Activated CD4-positive, alpha-beta T cell treated with anti-CD3 and anti-CD28 coated beads, Interleukin-2, amount 10 ng/mL, durations not matched to agents 7 days and 5 days (primary cell): Measurements from ENCODE around the gene CACNG4. TPM values are rescaled to one million over a fixed set of nuclear protein-coding genes. Genes with fewer than 3 reads are reported as not detected.

Experiments used
- CTCF ChIA-PET: fragments of 350-600 bp; sonication (Branson Sonifier 250); formaldehyde crosslinking; loops from one replicate; lab custom pipeline; 2021; ENCODE audit warnings: antibody characterized with exemption; lab: Charles Lee
- POLR2A ChIA-PET: fragments of 350-600 bp; sonication (Branson Sonifier 250); formaldehyde crosslinking; loops from one replicate; lab custom pipeline; 2021; ENCODE audit warnings: antibody characterized with exemption; lab: Charles Lee
- DNase-seq: peaks from one replicate; pipeline ENCODE4 v3.0.0-alpha.2; 2020
- H3K27ac Mint-ChIP-seq: one replicate; pipeline ENCODE4 v1.8.0; 2021; ENCODE audit warnings: mild to moderate bottlenecking, moderate library complexity, mixed read lengths
- H3K27me3 Mint-ChIP-seq: one replicate; pipeline ENCODE4 v1.8.0; 2021; ENCODE audit warnings: mixed read lengths
- H3K36me3 Mint-ChIP-seq: one replicate; pipeline ENCODE4 v1.8.0; 2021; ENCODE audit warnings: low read depth, mixed read lengths
- H3K4me1 Mint-ChIP-seq: one replicate; pipeline ENCODE4 v1.8.0; 2021; ENCODE audit warnings: mixed read lengths
- H3K4me3 Mint-ChIP-seq: one replicate; pipeline ENCODE4 v1.8.0; 2021; ENCODE audit warnings: mild to moderate bottlenecking, moderate library complexity, mixed read lengths
- H3K9me3 Mint-ChIP-seq: one replicate; pipeline ENCODE4 v1.8.0; 2021; ENCODE audit warnings: mixed read lengths
- total RNA-seq, 2 experiments: library from RNA; stranded (reverse); gene quantifications; one replicate each; pipeline ENCODE4 v1.2.3, GENCODE V29; 2021

CACNG4 gene
- total RNA-seq, 2 experiments from 2014 or later, result not detected

GRCh38 chr17:66985338-66986237 is 21.1 kb downstream of the CACNG4 start:
- H3K36me3 Mint-ChIP-seq, result no peaks in the 10 kb centered on the region
- CTCF ChIA-PET, result no interaction called here
- DNase-seq, result no peak

GRCh38 chr17:66986659-66987058 is 22.2 kb downstream of the CACNG4 start:
- H3K9me3 Mint-ChIP-seq, result no peaks in the 10 kb centered on the region
- no peak overlapping the region for H3K27ac Mint-ChIP-seq
- DNase-seq, result no peak
- peaks cover 4% of the 10 kb centered on the region for H3K4me1 Mint-ChIP-seq
- H3K27me3 Mint-ChIP-seq, result peaks cover 28% of the 10 kb centered on the region
- ChIA-PET CTCF (no interaction called here), POLR2A (no interaction called here)
- H3K36me3 Mint-ChIP-seq, result no peaks in the 10 kb centered on the region
- H3K4me3 Mint-ChIP-seq, result no peak overlapping the region

More at GRCh38 chr17:66985338-66986237, 21.1 kb downstream of the CACNG4 start:
- Mint-ChIP-seq H3K27me3 (peaks cover 25% of the 10 kb centered on the region), H3K27ac (no peak overlapping the region), H3K4me3 (no peak overlapping the region), H3K4me1 (peaks cover 4% of the 10 kb centered on the region), H3K9me3 (no peaks in the 10 kb centered on the region)
- POLR2A ChIA-PET, result no interaction called here

DNA sequence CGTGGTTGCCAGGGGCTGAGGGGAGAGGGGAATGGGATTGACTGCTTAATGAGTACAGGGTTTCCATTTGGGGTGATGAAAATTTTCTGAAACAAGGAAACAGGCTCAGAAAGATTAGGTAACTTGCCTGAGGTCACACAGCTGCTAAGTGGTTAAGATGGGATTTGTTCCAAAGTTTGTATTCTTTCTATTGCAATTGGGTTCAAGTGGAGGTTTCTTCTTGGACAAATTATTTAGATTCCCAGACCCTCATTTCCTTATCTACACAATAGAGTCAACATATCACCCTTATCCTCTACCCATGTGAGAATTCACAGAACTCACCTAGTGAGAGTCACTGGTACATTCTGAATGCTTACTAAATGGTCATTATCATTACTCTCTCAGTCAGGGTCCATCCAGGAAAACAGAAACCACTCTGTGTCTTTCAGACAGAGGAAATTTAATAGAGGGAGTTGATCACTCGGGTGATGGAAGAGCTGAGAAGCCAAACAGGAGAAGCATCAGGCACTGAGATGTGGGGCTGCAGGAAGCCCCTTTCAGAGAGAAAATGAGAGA is 22.6 kb downstream of the CACNG4 start:
- ChIA-PET POLR2A (no interaction called here), CTCF (no interaction called here)
- no peaks in the 10 kb centered on the region for H3K36me3 Mint-ChIP-seq
- DNase-seq, result no peak
- H3K4me3 Mint-ChIP-seq, result no peak overlapping the region
- H3K4me1 Mint-ChIP-seq, result peaks cover 4% of the 10 kb centered on the region
- peaks cover 28% of the 10 kb centered on the region for H3K27me3 Mint-ChIP-seq
- no peaks in the 10 kb centered on the region for H3K9me3 Mint-ChIP-seq
- no peak overlapping the region for H3K27ac Mint-ChIP-seq

DNA sequence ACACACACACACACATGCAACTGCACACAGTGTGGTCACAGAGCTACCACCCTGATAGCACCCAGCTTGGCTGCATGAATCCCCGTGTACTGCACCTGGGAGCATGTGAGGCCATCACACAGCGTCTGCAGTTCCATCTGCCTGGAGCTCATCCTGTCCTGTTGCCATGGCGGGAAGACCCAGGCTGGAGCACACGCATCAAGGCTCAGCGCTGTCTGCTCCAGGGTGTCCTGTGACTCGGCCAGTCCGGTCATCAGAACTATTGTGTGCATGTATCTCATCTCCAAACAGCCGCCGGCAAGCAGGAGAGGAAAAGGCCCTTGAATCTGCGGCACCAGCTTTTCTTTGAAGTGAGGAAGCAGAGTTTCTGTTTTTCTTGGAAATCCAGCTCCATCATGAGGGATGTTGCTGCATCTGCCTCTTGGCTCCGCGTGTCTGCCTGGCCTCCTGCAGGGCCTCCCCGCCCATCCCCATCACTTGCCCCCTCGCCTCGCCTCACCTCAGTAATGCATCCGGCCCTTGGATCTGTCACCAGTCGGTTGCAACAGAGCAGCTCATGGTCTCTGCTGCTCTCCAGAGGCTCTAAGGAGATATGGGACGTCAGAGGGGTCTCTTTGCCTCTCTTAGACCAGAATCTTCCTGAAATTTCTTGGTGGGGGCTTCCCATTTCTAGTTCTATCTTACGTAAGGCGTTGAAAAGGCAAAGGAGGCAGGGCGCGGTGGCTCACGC is 23.7 kb downstream of the CACNG4 start:
- Mint-ChIP-seq H3K9me3 (no peaks in the 10 kb centered on the region), H3K4me3 (no peak overlapping the region), H3K4me1 (peaks cover 4% of the 10 kb centered on the region), H3K27me3 (peaks cover 26% of the 10 kb centered on the region), H3K27ac (no peak overlapping the region), H3K36me3 (no peaks in the 10 kb centered on the region)
- no peak for DNase-seq
- CTCF ChIA-PET, result no interaction called here
- POLR2A ChIA-PET, result interaction anchor here (0.6 kb wide), 1 partner anchor 799 kb away, joined by 5 read pairs; no protein-coding TSS in a partner anchor

- Mint-ChIP-seq H3K36me3 (no peaks in the 10 kb centered on the region), H3K9me3 (no peaks in the 10 kb centered on the region), H3K4me3 (no peak overlapping the region), H3K27ac (no peak overlapping the region), H3K27me3 (peaks cover 26% of the 10 kb centered on the region), H3K4me1 (peaks cover 4% of the 10 kb centered on the region)
- DNase-seq, result no peak
- POLR2A ChIA-PET, result interaction anchor here (0.6 kb wide), 1 partner anchor 800 kb away, joined by 5 read pairs; no protein-coding TSS in a partner anchor
- CTCF ChIA-PET, result no interaction called here
Observed at GRCh38 chr17:66989076-66989475, 24.6 kb downstream of the CACNG4 start.

DNA sequence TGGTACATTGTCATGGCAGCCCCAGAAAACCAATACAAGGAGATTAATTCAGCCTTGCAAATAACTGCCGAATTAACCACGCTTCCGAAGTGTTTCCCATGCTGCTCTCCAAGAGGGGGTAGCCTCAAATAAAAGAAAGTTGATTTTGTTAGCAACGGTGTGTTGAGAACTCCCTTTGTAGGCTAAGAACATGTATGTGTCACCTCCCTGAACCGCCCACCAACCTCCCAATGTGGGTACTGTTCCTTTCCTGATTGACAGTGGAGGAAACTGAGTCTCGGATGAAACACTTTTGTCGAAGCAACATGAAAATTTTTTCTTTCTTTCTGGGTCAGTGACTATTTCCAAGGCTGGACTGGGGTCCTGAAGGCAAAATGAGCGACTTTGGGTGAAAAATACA is 25.1 kb downstream of the CACNG4 start:
- DNase-seq, result no peak
- CTCF ChIA-PET, result no interaction called here
- POLR2A ChIA-PET, result no interaction called here
- H3K9me3 Mint-ChIP-seq, result no peaks in the 10 kb centered on the region
- H3K36me3 Mint-ChIP-seq, result no peaks in the 10 kb centered on the region
- H3K27me3 Mint-ChIP-seq, result peaks cover 26% of the 10 kb centered on the region
- peaks cover 4% of the 10 kb centered on the region for H3K4me1 Mint-ChIP-seq
- no peak overlapping the region for H3K4me3 Mint-ChIP-seq
- no peak overlapping the region for H3K27ac Mint-ChIP-seq

DNA sequence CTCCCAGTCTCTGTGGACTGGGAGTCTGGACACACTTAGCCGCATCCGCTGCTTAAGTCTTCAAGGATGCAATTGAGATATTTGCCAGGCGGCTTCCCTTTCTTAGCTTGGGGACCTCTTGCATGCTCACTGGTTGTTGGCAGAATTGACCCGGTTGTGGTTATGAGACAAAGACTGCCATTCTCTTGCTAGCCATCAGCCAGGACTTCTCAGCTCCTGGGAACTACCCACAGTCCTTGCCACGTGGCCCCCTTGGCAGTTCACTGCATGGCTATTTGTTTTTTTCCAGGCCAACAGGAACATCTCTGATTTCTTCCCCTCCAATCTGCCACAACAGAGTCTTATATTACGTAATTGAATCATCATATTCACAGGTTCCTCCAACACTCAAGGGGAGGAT is 25.5 kb downstream of the CACNG4 start:
- H3K36me3 Mint-ChIP-seq, result no peaks in the 10 kb centered on the region
- H3K4me1 Mint-ChIP-seq, result peaks cover 4% of the 10 kb centered on the region
- CTCF ChIA-PET, result no interaction called here
- H3K4me3 Mint-ChIP-seq, result no peak overlapping the region
- peaks cover 26% of the 10 kb centered on the region for H3K27me3 Mint-ChIP-seq
- POLR2A ChIA-PET, result no interaction called here
- DNase-seq, result no peak
- no peaks in the 10 kb centered on the region for H3K9me3 Mint-ChIP-seq
- H3K27ac Mint-ChIP-seq, result no peak overlapping the region

- Mint-ChIP-seq H3K27ac (no peak overlapping the region), H3K4me3 (no peak overlapping the region), H3K4me1 (peaks cover 4% of the 10 kb centered on the region), H3K27me3 (peaks cover 14% of the 10 kb centered on the region), H3K36me3 (no peaks in the 10 kb centered on the region), H3K9me3 (no peaks in the 10 kb centered on the region)
- POLR2A ChIA-PET, result no interaction called here
- CTCF ChIA-PET, result interaction anchor here (1.0 kb wide), 1 partner anchor 505 kb away, joined by 3 read pairs; no protein-coding TSS in a partner anchor
- DNase-seq, result no peak
Observed at GRCh38 chr17:66992911-66993442, 28.5 kb downstream of the CACNG4 start.

DNA sequence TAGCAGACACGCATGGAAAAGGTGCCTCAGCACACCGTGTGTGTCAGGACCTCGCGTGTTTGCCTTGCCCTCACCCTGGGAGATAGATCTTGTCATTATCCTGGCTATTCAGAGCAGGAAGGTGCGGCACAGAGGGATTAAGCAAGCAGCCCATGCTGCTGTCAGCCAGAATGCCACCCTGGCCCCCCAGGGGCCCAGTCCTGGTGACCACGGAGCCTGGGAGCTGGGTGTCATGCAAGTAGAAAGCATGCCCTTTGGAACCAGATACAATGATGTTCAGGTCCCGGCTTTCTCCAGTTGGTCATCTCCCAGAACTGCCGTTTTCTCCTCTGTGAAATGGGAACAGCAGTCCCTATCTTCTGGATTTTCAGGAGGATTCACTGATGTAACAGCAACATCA is 29.9 kb downstream of the CACNG4 start:
- no peak overlapping the region for H3K4me3 Mint-ChIP-seq
- no peak overlapping the region for H3K27ac Mint-ChIP-seq
- H3K27me3 Mint-ChIP-seq, result peaks cover 11% of the 10 kb centered on the region
- no peaks in the 10 kb centered on the region for H3K36me3 Mint-ChIP-seq
- no peak for DNase-seq
- ChIA-PET CTCF (no interaction called here), POLR2A (no interaction called here)
- H3K9me3 Mint-ChIP-seq, result no peaks in the 10 kb centered on the region
- H3K4me1 Mint-ChIP-seq, result no peaks in the 10 kb centered on the region

- CTCF ChIA-PET, result no interaction called here
- no peaks in the 10 kb centered on the region for H3K36me3 Mint-ChIP-seq
- no peak for DNase-seq
- no peak overlapping the region for H3K4me3 Mint-ChIP-seq
- POLR2A ChIA-PET, result no interaction called here
- H3K27me3 Mint-ChIP-seq, result peaks cover 6% of the 10 kb centered on the region
- no peak overlapping the region for H3K27ac Mint-ChIP-seq
- no peaks in the 10 kb centered on the region for H3K4me1 Mint-ChIP-seq
- H3K9me3 Mint-ChIP-seq, result no peaks in the 10 kb centered on the region
Observed at GRCh38 chr17:66994930-66995535, 30.5 kb downstream of the CACNG4 start.

DNA sequence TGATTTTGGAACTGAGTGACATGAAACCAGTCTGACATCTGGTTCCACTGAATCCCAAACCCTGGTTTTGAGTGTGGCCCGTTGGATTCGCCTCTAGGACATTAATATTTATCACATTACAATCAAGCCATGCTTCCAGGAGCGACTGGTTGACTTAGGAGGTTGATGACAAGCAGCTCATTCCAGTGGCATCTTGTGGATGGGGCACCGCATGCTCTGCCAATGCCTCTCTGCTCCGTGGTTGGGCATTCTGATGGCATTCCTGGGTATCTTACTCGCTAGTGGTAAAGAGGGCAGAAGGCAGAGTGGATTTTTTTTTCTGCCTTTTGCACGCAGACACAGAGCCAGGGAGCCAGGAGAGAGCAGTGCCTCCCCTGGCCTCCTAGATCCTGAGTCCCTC is 31.4 kb downstream of the CACNG4 start:
- ChIA-PET POLR2A (no interaction called here), CTCF (no interaction called here)
- no peaks in the 10 kb centered on the region for H3K4me1 Mint-ChIP-seq
- H3K9me3 Mint-ChIP-seq, result no peaks in the 10 kb centered on the region
- H3K4me3 Mint-ChIP-seq, result no peak overlapping the region
- DNase-seq, result no peak
- no peaks in the 10 kb centered on the region for H3K36me3 Mint-ChIP-seq
- peaks cover 3% of the 10 kb centered on the region for H3K27me3 Mint-ChIP-seq
- H3K27ac Mint-ChIP-seq, result no peak overlapping the region

DNA sequence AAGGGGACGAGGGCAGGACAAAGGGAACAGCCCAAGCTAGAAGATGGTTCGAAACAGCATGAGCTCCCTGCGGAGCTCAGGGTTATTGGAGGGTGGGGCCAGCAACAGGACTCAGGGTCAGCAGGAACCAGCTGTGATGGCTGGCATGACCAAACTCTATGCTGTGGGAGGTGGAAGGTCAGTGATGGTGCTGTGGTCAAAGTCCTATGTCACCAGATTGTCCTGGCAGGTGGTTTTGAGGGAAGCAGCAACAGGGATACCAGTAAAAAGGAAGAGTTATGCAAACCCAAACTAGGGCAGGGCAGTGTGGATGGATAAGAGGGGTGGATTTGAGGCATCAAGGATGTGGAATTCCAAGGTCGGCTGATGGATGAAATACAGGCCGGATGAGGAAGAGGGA is 32.4 kb downstream of the CACNG4 start:
- ChIA-PET POLR2A (no interaction called here), CTCF (no interaction called here)
- Mint-ChIP-seq H3K9me3 (no peaks in the 10 kb centered on the region), H3K27me3 (no peaks in the 10 kb centered on the region), H3K4me3 (no peak overlapping the region), H3K4me1 (no peaks in the 10 kb centered on the region), H3K36me3 (no peaks in the 10 kb centered on the region), H3K27ac (no peak overlapping the region)
- DNase-seq, result no peak
